NB4 (cell line): ENCODE data around the gene STK39.

Source experiments
- DNase-seq: peaks from one replicate; pipeline ENCODE4 v3.0.0; 2010; ENCODE audit warnings: low read depth
- H3K4me3 ChIP-seq: one replicate; pipeline ENCODE4 v1.5.1; 2011; ENCODE audit warnings: mild to moderate bottlenecking, low read depth, low read length, moderate library complexity
- MYC ChIP-seq: IDR thresholded peaks from 2 replicates; pipeline ENCODE4 v1.6.1; 2011; ENCODE audit warnings: low read depth, low read length
- POLR2A ChIP-seq: IDR thresholded peaks from 2 replicates; pipeline ENCODE4 v1.6.1; 2011; ENCODE audit warnings: mild to moderate bottlenecking; ENCODE audit not compliant: insufficient read length; ENCODE audit errors: extremely low read depth
- TF ChIP-seq, protein P1 (sequence below): IDR thresholded peaks from 2 replicates; pipeline ENCODE4 v1.6.1; 2011; ENCODE audit warnings: low read depth, low read length
- TF ChIP-seq, protein P2 (sequence below): IDR thresholded peaks from one replicate; pipeline ENCODE4 v1.5.1; 2012; ENCODE audit warnings: low read depth, low read length

Gene STK39

DNA sequence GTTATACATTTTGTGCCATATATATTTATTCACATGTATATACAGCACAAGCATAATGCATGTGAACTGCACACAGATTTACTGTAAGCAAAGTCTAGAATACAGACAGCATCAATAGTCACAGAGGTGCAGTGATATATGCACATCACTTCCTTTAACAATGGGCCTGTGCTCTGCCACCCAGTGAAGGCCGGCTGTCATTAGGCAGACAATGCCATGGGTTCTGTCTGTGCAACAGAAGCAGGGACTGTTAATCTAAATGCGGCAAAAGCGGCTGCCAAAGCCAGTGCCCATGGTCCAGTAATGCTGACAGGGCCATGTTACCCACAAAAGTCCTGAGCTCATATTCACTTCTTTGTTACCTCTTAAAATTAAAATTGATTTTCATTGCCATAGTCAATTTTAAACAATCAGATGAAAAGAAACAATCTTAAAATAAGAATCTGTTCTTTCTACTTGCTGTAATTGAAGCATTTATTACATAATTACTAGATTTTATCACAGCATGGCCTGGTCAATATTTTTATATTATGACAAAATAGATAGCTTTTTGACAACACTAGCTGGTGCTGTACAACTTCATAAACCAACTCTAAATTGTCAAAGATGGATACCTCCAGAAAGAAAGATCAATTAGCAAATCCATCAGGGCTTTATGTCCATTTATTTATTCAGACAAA, 232.0 kb downstream of the STK39 start:
- TF ChIP-seq, protein P1, sequence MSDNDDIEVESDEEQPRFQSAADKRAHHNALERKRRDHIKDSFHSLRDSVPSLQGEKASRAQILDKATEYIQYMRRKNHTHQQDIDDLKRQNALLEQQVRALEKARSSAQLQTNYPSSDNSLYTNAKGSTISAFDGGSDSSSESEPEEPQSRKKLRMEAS: no peak
- no peak for TF ChIP-seq MYC
- TF ChIP-seq, protein P2, sequence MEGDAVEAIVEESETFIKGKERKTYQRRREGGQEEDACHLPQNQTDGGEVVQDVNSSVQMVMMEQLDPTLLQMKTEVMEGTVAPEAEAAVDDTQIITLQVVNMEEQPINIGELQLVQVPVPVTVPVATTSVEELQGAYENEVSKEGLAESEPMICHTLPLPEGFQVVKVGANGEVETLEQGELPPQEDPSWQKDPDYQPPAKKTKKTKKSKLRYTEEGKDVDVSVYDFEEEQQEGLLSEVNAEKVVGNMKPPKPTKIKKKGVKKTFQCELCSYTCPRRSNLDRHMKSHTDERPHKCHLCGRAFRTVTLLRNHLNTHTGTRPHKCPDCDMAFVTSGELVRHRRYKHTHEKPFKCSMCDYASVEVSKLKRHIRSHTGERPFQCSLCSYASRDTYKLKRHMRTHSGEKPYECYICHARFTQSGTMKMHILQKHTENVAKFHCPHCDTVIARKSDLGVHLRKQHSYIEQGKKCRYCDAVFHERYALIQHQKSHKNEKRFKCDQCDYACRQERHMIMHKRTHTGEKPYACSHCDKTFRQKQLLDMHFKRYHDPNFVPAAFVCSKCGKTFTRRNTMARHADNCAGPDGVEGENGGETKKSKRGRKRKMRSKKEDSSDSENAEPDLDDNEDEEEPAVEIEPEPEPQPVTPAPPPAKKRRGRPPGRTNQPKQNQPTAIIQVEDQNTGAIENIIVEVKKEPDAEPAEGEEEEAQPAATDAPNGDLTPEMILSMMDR: no peak
- no peak for TF ChIP-seq POLR2A
- no peak overlapping the region for H3K4me3 ChIP-seq
- no peak for DNase-seq

DNA sequence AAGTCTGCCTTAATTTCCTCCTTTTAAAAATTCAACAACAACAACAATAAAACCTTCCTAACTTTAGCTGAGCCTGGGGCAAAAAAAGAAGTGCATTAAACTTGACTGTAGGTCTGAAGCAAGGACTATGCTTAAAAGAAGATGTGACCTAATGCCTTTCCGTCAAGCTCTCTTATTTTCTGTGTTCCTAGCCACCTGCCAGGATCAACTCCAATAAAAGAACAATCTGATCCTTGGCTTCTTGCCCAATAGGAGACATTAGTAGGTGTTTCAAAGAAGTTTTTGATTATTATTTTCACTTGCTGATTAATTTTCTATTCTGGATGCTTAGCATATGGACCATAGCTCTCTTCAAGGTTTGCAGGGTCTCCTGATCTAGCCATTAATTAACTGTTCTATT, 237.5 kb downstream of the STK39 start:
- TF ChIP-seq MYC (no peak), POLR2A (no peak)
- TF ChIP-seq, protein P2: no peak
- no peak for DNase-seq
- no peak overlapping the region for H3K4me3 ChIP-seq

DNA sequence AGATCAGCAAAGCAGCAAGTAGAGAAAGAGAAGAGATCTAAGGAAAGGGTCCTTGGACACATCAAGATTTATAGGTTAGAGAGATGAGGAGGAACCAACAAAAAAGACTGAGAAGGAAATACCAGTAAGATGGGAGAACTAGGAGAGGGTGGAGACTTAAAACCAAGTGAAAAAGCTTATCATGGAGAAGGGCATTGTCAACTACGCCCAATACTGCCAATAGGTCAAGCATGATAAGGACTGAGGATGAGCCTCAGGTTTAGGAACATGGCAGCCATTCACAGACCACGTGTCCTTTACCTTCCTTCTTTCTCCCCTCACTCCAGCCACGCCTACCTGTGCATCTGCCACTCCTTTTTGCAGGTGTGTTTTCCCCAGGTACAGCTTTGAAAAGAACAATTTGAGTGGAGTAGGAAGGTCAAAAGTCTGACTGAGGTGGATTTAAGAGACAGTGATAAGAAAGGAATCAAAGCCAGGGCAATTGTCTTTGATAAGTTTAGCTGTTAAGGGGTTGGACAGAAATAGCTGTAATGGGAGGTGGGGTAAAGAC, 238.7 kb downstream of the STK39 start:
- no peak for DNase-seq
- no peak for TF ChIP-seq MYC
- TF ChIP-seq, protein P2: no peak
- TF ChIP-seq POLR2A: no peak
- TF ChIP-seq, protein P1: no peak
- H3K4me3 ChIP-seq: no peak overlapping the region

DNA sequence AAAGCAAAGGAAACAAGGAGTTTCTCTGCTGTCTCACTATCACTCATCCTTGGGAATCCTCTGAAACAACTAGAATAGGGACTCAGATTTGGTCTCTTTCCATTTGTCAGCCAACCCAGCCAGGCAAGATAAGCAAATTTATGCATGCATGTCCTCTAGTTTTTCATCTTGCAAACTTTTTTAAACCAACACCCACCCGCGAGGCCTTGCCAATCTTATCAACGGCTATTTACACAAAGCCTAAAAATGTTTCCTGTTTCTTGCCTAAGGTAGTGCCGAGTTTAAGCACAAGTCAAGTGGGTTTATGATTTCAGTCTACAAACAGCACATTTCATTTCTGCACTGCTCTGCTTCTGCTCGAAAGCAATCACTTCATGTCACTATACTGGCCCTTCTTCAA, 240.9 kb downstream of the STK39 start:
- no peak for DNase-seq
- no peak overlapping the region for H3K4me3 ChIP-seq
- TF ChIP-seq POLR2A: no peak
- TF ChIP-seq, protein P2: no peak
- TF ChIP-seq, protein P1: no peak
- TF ChIP-seq MYC: no peak

DNA sequence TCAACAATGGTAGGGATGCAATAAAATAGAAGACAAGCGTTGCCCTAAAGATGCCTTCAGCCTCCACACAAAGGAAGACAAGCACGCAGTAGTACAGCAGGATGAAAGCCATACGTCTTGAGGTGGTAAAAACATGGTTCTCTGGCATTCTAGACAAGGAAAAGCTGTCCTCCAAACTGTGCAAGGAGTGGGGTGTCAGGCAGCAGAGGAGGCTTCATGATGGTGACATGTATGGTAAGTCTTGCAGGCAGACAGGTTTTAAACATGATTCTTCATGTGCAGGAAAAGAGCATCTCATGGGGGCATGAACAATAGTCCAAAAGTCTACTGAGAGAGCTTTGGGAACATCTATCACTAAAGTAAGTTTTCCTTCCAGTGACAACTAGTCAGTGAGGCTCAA, 241.8 kb downstream of the STK39 start:
- DNase-seq: no peak
- no peak overlapping the region for H3K4me3 ChIP-seq
- TF ChIP-seq, protein P1: no peak
- TF ChIP-seq, protein P2: no peak
- TF ChIP-seq MYC (no peak), POLR2A (no peak)
